ENCODE results near the gene ACTR3C.

- TF ChIP-seq CTCF (IDR thresholded peaks at IDR 0.05) (no peak), EP300 (IDR thresholded peaks at IDR 0.05) (no peak)
Measured at GRCh38 chr7:150357270-150357669, 33.9 kb upstream of the ACTR3C start.
